GM12878 (cell line): ENCODE measurements around the gene MED13L. TPM values are rescaled to one million over a fixed set of nuclear protein-coding genes. Genes with fewer than 3 reads are reported as not detected.

ENCODE experiments used
- ATAC-seq: fragments of 200-7000 bp; cut with Tn5 transposase; 3 replicates; pipeline ENCODE4 v1.9.1; 2020; ENCODE audit warnings: mild to moderate bottlenecking, moderate library complexity
- BruUV-seq: library from RNA; stranded (reverse); fragments of 400-500 nt; replicated peaks from 2 replicates; lab custom pipeline; 2021; lab: Mats Ljungman, UMichigan
- CTCF ChIA-PET: fragments of 300-600 bp; sonication (Branson Sonifier 250); formaldehyde crosslinking; extraction: SDS; loops from one replicate; lab custom pipeline; 2021; ENCODE audit warnings: inconsistent platforms; lab: Yijun Ruan, JAX
- POLR2A ChIA-PET: fragments of 350-600 bp; formaldehyde crosslinking; extraction: SDS; loops from one replicate; lab custom pipeline; 2021; ENCODE audit warnings: inconsistent platforms; lab: Charles Lee
- RAD21 ChIA-PET: fragments of 300-600 bp; sonication (Branson Sonifier 250); formaldehyde crosslinking; loops from one replicate; lab custom pipeline; 2023; ENCODE audit warnings: antibody characterized with exemption; ENCODE audit not compliant: unreplicated experiment; lab: Charles Lee
- SMC1A ChIA-PET: fragments of 300-600 bp; sonication (Branson Sonifier 250); formaldehyde crosslinking; loops from one replicate; lab custom pipeline; 2023; ENCODE audit not compliant: unreplicated experiment, uncharacterized antibody; lab: Charles Lee
- DNase-seq: peaks from one replicate; pipeline ENCODE4 v3.0.0-alpha.2; 2011; ENCODE audit warnings: low read depth, low spot score
- FAIRE-seq: peaks from 3 replicates; lab custom pipeline; 2011; peaks lifted over from hg19 to GRCh38; lab: Jason Lieb, UNC
- H2AFZ ChIP-seq: 2 replicates; pipeline ENCODE4 v1.6.0; 2011; ENCODE audit warnings: low read depth, low read length, control low read depth; ENCODE audit not compliant: control insufficient read depth
- H3K27ac ChIP-seq: 2 replicates; pipeline ENCODE4 v1.5.1; 2011; ENCODE audit warnings: control low read depth; ENCODE audit not compliant: control insufficient read depth, insufficient read depth
- H3K27me3 ChIP-seq, 2 experiments: replicated peaks in 1 of 2; 2 replicates each; pipeline versions ENCODE4 v1.6.0 to v1.6.1; 2011; ENCODE audit warnings: low read length in 1 of 2; ENCODE audit not compliant: control insufficient read depth in 2 of 2, insufficient read depth in 2 of 2
- H3K36me3 ChIP-seq, 2 experiments: 2 replicates each; pipeline ENCODE4 v1.5.1; 2011; ENCODE audit warnings: low read length in 1 of 2; ENCODE audit not compliant: control insufficient read depth in 2 of 2, insufficient read depth in 2 of 2
- H3K4me1 ChIP-seq: 2 replicates; pipeline ENCODE4 v1.6.1; 2011; ENCODE audit warnings: mild to moderate bottlenecking, low read length, moderate library complexity, mixed read lengths; ENCODE audit not compliant: control insufficient read depth, insufficient read depth
- H3K4me2 ChIP-seq: 2 replicates; pipeline ENCODE4 v1.6.0; 2011; ENCODE audit warnings: control low read depth; ENCODE audit not compliant: control insufficient read depth, insufficient read depth
- H3K4me3 ChIP-seq: fragments of 200-600 bp; sonication (generic); 2 replicates; pipeline ENCODE4 v1.5.1; 2016
- H3K79me2 ChIP-seq: 2 replicates; pipeline ENCODE4 v1.6.0; 2011; ENCODE audit warnings: low read length; ENCODE audit not compliant: control insufficient read depth, insufficient read depth
- H3K9ac ChIP-seq: 2 replicates; pipeline ENCODE4 v1.8.0; 2011; ENCODE audit warnings: low read length, control low read depth, mixed read lengths; ENCODE audit not compliant: control insufficient read depth, insufficient read depth
- H3K9me3 ChIP-seq: replicated peaks from 3 replicates; pipeline ENCODE4 v1.5.1; 2011; ENCODE audit warnings: mild to moderate bottlenecking, low read length; ENCODE audit not compliant: control insufficient read depth, insufficient read depth
- H4K20me1 ChIP-seq: 2 replicates; pipeline ENCODE4 v1.6.0; 2011; ENCODE audit not compliant: control insufficient read depth, insufficient read depth
- BMI1 ChIP-seq: fragments of 450-650 bp; IDR thresholded peaks from 2 replicates; pipeline ENCODE4 v1.6.1; 2016; ENCODE audit warnings: mild to moderate bottlenecking, moderate library complexity, borderline replicate concordance
- CBX3 ChIP-seq: fragments of 200-600 bp; sonication (generic); IDR thresholded peaks from 2 replicates; pipeline ENCODE4 v1.6.1; 2016; ENCODE audit warnings: low read depth, borderline replicate concordance
- DPF2 ChIP-seq: fragments of 450-650 bp; IDR thresholded peaks from 2 replicates; pipeline ENCODE4 v1.6.1; 2017; ENCODE audit warnings: mild to moderate bottlenecking
- ETV6 ChIP-seq, 2 experiments: fragments of 450-650 bp in 1 of 2; IDR thresholded peaks in 1 of 2; conservative IDR thresholded peaks in 1 of 2; 2 replicates each; pipeline ENCODE4 v1.6.1; 2014; ENCODE audit warnings: antibody characterized with exemption in 1 of 2, borderline replicate concordance in 1 of 2, low read depth in 1 of 2, mild to moderate bottlenecking in 1 of 2, moderate library complexity in 1 of 2
- HCFC1 ChIP-seq: fragments of 150-350 bp; IDR thresholded peaks from 2 replicates; pipeline ENCODE4 v1.6.1; 2014; ENCODE audit warnings: low read length
- MEF2A ChIP-seq: IDR thresholded peaks from 2 replicates; pipeline ENCODE4 v1.6.1; 2011; ENCODE audit warnings: low read depth, mild to moderate bottlenecking, low read length, moderate library complexity; ENCODE audit not compliant: insufficient read depth
- MTA3 ChIP-seq: IDR thresholded peaks from 2 replicates; pipeline ENCODE4 v1.6.1; 2012; ENCODE audit warnings: low read length, inconsistent platforms, borderline replicate concordance
- NBN ChIP-seq: fragments of 450-650 bp; IDR thresholded peaks from 2 replicates; pipeline ENCODE4 v1.6.1; 2016
- NR2C1 ChIP-seq: fragments of 450-650 bp; IDR thresholded peaks from 2 replicates; pipeline ENCODE4 v1.6.1; 2017; ENCODE audit warnings: antibody characterized with exemption, mild to moderate bottlenecking, moderate library complexity
- POLR2A ChIP-seq: IDR thresholded peaks from 2 replicates; pipeline ENCODE4 v1.6.1; 2011; ENCODE audit warnings: low read depth, mild to moderate bottlenecking, low read length
- RFX5 ChIP-seq: IDR thresholded peaks from 2 replicates; pipeline ENCODE4 v1.6.1; 2011; ENCODE audit warnings: low read depth, low read length, improper control_type of control experiment
- RUNX3 ChIP-seq: IDR thresholded peaks from 2 replicates; pipeline ENCODE4 v1.6.1; 2012; ENCODE audit warnings: low read length, inconsistent platforms
- SMAD5 ChIP-seq: IDR thresholded peaks from 2 replicates; pipeline ENCODE4 v1.6.1; 2016; ENCODE audit warnings: antibody characterized with exemption, low read depth
- SRF ChIP-seq, 2 experiments: IDR thresholded peaks; 2 replicates each; pipeline ENCODE4 v1.6.1; 2011; ENCODE audit warnings: low read depth in 2 of 2, low read length in 2 of 2, mild to moderate bottlenecking in 1 of 2, moderate library complexity in 1 of 2
- TARDBP ChIP-seq: IDR thresholded peaks from 2 replicates; pipeline ENCODE4 v1.6.1; 2016; ENCODE audit warnings: borderline replicate concordance
- WRNIP1 ChIP-seq: IDR thresholded peaks from 2 replicates; pipeline ENCODE4 v1.6.1; 2011; ENCODE audit warnings: low read depth, low read length, improper control_type of control experiment, borderline replicate concordance
- WGBS: methylation state at CpG from one replicate; pipeline ENCODE4 v1.1.6; 2016; ENCODE audit warnings: low lambda C conversion rate; ENCODE audit not compliant: insufficient replicate concordance, insufficient coverage; ENCODE audit errors: missing lambda C conversion rate; 5-methylcytosine and 5-hydroxymethylcytosine counted together
- in situ Hi-C: fragments of 300-500 bp; cut with MboI; formaldehyde crosslinking; loops from 9 replicates; pipeline ENCODE4 v1.14.3; 2018; ENCODE audit warnings: mixed read lengths
- intact Hi-C: fragments of 100-400 bp; cut with micrococcal nuclease; formaldehyde crosslinking; loops from one replicate; pipeline ENCODE4 v1.14.2; 2022; ENCODE audit not compliant: unreplicated experiment
- polyA plus RNA-seq, 11 experiments: library from polyadenylated mRNA; depleted of rRNA in 4 of 11; unstranded in 6 of 11; stranded (reverse) in 5 of 11; fragments of >200 nt; fragmentation: Nextera tagmentation in 4 of 11; fragmentation: Illumina TruSeq in 1 of 11; extraction: Ambion mirVana in 4 of 11; extraction: Trizol in 1 of 11; gene quantifications; 1 replicate in 1 of 11; 2 replicates in 10 of 11; pipeline versions ENCODE4 v1.2.1 to v1.2.3, GENCODE V29; 2011 to 2016; ENCODE audit warnings: inconsistent platforms in 2 of 11, missing spikeins in 2 of 11, low read depth in 1 of 11
- total RNA-seq, 4 experiments: library from RNA; depleted of rRNA in 3 of 4; stranded (reverse); fragments of >200 nt in 3 of 4; fragmentation: Illumina TruSeq in 1 of 4; extraction: Trizol in 1 of 4; gene quantifications; 2 replicates each; pipeline versions ENCODE4 v1.2.1 to v1.2.3, GENCODE V29; 2013 to 2021
- TF ChIP-seq, protein P1 (sequence below): IDR thresholded peaks from 2 replicates; pipeline ENCODE4 v1.6.1; 2011; ENCODE audit warnings: mild to moderate bottlenecking, low read depth, low read length, moderate library complexity; ENCODE audit not compliant: insufficient replicate concordance
- TF ChIP-seq, protein P2 (sequence below): fragments of 450-650 bp; IDR thresholded peaks from 2 replicates; pipeline ENCODE4 v1.6.1; 2017; ENCODE audit warnings: mild to moderate bottlenecking, moderate library complexity
- TF ChIP-seq, protein P3 (sequence below): fragments of 450-650 bp; IDR thresholded peaks from 2 replicates; pipeline ENCODE4 v1.6.1; 2017; ENCODE audit warnings: low read depth, mild to moderate bottlenecking, moderate library complexity

MED13L gene
- total and polyA plus RNA-seq, 10 of the 15 experiments (the other 5 are each of a cell fraction or from before 2014, with no cell fraction given), result 3.7 to 30.1 (median 9.1) TPM

DNA sequence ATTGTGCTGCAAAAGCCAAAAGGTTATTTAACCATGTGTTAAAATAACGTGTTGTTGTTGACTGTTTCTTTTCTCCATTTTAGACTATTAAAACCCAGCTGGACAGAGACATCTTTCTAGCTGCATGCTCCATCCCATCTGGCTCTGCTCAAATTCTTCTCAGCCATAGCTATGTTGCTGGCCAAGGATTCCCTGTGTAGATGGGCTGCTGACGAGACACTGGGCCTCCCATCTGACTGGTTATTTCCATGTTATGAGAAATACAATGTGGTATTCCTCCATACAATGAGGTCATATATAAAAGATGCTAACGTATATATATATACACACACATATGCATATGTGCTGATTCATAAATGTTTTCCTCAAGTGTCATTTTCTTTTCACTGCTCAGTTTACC, 30.1 kb downstream of the MED13L start:
- WGBS, result 72% methylated on average over 3 of the region's 3 CpGs
- no peak for DNase-seq
- TF ChIP-seq BMI1, result no peak
- TF ChIP-seq SMAD5, result no peak
- TF ChIP-seq NR2C1, result no peak
- no peak for TF ChIP-seq MTA3
- TF ChIP-seq MEF2A, result no peak
- no peak for TF ChIP-seq SRF (IDR thresholded peaks at IDR 0.05; ENCODE audit: low read depth in 2 of 2, low read length in 2 of 2)
- no peak for TF ChIP-seq HCFC1
- no peak for TF ChIP-seq RUNX3
- no peak for TF ChIP-seq CBX3
- TF ChIP-seq, protein P1, sequence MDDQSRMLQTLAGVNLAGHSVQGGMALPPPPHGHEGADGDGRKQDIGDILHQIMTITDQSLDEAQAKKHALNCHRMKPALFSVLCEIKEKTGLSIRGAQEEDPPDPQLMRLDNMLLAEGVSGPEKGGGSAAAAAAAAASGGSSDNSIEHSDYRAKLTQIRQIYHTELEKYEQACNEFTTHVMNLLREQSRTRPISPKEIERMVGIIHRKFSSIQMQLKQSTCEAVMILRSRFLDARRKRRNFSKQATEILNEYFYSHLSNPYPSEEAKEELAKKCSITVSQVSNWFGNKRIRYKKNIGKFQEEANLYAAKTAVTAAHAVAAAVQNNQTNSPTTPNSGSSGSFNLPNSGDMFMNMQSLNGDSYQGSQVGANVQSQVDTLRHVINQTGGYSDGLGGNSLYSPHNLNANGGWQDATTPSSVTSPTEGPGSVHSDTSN, result no peak
- TF ChIP-seq NBN, result no peak
- no peak for TF ChIP-seq TARDBP
- TF ChIP-seq ETV6 (conservative IDR thresholded peaks at IDR 0.05 in 1 of 2, IDR thresholded peaks at IDR 0.05 in 1 of 2; ENCODE audit: borderline replicate concordance in 1 of 2, low read depth in 1 of 2), result no peak
- no peak for TF ChIP-seq POLR2A
- TF ChIP-seq, protein P2, sequence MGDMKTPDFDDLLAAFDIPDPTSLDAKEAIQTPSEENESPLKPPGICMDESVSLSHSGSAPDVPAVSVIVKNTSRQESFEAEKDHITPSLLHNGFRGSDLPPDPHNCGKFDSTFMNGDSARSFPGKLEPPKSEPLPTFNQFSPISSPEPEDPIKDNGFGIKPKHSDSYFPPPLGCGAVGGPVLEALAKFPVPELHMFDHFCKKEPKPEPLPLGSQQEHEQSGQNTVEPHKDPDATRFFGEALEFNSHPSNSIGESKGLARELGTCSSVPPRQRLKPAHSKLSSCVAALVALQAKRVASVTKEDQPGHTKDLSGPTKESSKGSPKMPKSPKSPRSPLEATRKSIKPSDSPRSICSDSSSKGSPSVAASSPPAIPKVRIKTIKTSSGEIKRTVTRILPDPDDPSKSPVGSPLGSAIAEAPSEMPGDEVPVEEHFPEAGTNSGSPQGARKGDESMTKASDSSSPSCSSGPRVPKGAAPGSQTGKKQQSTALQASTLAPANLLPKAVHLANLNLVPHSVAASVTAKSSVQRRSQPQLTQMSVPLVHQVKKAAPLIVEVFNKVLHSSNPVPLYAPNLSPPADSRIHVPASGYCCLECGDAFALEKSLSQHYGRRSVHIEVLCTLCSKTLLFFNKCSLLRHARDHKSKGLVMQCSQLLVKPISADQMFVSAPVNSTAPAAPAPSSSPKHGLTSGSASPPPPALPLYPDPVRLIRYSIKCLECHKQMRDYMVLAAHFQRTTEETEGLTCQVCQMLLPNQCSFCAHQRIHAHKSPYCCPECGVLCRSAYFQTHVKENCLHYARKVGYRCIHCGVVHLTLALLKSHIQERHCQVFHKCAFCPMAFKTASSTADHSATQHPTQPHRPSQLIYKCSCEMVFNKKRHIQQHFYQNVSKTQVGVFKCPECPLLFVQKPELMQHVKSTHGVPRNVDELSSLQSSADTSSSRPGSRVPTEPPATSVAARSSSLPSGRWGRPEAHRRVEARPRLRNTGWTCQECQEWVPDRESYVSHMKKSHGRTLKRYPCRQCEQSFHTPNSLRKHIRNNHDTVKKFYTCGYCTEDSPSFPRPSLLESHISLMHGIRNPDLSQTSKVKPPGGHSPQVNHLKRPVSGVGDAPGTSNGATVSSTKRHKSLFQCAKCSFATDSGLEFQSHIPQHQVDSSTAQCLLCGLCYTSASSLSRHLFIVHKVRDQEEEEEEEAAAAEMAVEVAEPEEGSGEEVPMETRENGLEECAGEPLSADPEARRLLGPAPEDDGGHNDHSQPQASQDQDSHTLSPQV, result no peak
- TF ChIP-seq DPF2, result no peak
- no peak for TF ChIP-seq WRNIP1
- TF ChIP-seq, protein P3, sequence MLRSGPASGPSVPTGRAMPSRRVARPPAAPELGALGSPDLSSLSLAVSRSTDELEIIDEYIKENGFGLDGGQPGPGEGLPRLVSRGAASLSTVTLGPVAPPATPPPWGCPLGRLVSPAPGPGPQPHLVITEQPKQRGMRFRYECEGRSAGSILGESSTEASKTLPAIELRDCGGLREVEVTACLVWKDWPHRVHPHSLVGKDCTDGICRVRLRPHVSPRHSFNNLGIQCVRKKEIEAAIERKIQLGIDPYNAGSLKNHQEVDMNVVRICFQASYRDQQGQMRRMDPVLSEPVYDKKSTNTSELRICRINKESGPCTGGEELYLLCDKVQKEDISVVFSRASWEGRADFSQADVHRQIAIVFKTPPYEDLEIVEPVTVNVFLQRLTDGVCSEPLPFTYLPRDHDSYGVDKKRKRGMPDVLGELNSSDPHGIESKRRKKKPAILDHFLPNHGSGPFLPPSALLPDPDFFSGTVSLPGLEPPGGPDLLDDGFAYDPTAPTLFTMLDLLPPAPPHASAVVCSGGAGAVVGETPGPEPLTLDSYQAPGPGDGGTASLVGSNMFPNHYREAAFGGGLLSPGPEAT, result no peak
- no peak for TF ChIP-seq RFX5
- intact Hi-C loops, result no loop called here
- no peaks in the 10 kb centered on the region for H3K27me3 ChIP-seq
- CTCF ChIA-PET, result interaction anchor here (1.0 to 1.7 kb wide), 2 partner anchors 10 to 11 kb away, joined by 5 read pairs; no protein-coding TSS in a partner anchor
- in situ Hi-C loops, result no loop called here
- H3K4me2 ChIP-seq, result no peak overlapping the region
- RAD21 ChIA-PET, result no interaction called here
- no peak for ATAC-seq
- SMC1A ChIA-PET, result interaction anchor here (1.5 kb wide), 1 partner anchor 11 kb away, joined by 5 read pairs; no protein-coding TSS in a partner anchor
- no peak for FAIRE-seq
- H3K4me3 ChIP-seq, result no peak overlapping the region
- no peak overlapping the region for H3K27ac ChIP-seq
- H3K36me3 ChIP-seq, result no peaks in the 10 kb centered on the region
- BruUV-seq, result no TSS peak
- POLR2A ChIA-PET, result no interaction called here
- no peaks in the 10 kb centered on the region; the same call in 1 of the 2 replicates for H3K79me2 ChIP-seq
- H3K4me1 ChIP-seq, result no peaks in the 10 kb centered on the region
- no peaks in the 10 kb centered on the region for H4K20me1 ChIP-seq
- H3K9me3 ChIP-seq, result no peaks in the 10 kb centered on the region; the same call in 1 of the 3 replicates
- no peak overlapping the region for H3K9ac ChIP-seq
- H2AFZ ChIP-seq, result no peak overlapping the region
